HepG2 (cell line): ENCODE results near the gene CYP26A1. TPM values are rescaled to one million over a fixed set of nuclear protein-coding genes. Genes with fewer than 3 reads are reported as not detected.

Experiments used
- CAMTA2 ChIP-seq: sonication (generic); formaldehyde crosslinking; IDR thresholded peaks from 2 replicates; pipeline ENCODE4 v1.4.0; 2020; ENCODE audit warnings: mild to moderate bottlenecking, missing genetic modification reagents, borderline replicate concordance
- CEBPG ChIP-seq: IDR thresholded peaks from 2 replicates; pipeline ENCODE4 v1.6.1; 2016
- KDM5B ChIP-seq: sonication (generic); formaldehyde crosslinking; IDR thresholded peaks from 2 replicates; pipeline ENCODE4 v1.4.0; 2020; ENCODE audit warnings: missing genetic modification reagents, mild to moderate bottlenecking, borderline replicate concordance
- MXD3 ChIP-seq: IDR thresholded peaks from 2 replicates; pipeline ENCODE4 v1.6.1; 2016; ENCODE audit warnings: mild to moderate bottlenecking, missing biosample characterization, missing genetic modification reagents
- ZFP91 ChIP-seq: sonication (generic); formaldehyde crosslinking; IDR thresholded peaks from 2 replicates; pipeline ENCODE4 v1.9.0; 2022; ENCODE audit warnings: missing genetic modification reagents, mild to moderate bottlenecking, borderline replicate concordance
- ZNF280B ChIP-seq: sonication (generic); formaldehyde crosslinking; IDR thresholded peaks from 2 replicates; pipeline ENCODE4 v1.5.0; 2020; ENCODE audit warnings: missing genetic modification reagents, mild to moderate bottlenecking, borderline replicate concordance
- ZNF687 ChIP-seq: sonication (generic); formaldehyde crosslinking; IDR thresholded peaks from 2 replicates; pipeline ENCODE4 v1.5.1; 2020; ENCODE audit warnings: mild to moderate bottlenecking, missing genetic modification reagents, moderate library complexity
- ZNF800 ChIP-seq: sonication (generic); formaldehyde crosslinking; IDR thresholded peaks from 2 replicates; pipeline ENCODE4 v1.4.0; 2020; ENCODE audit warnings: missing genetic modification reagents
- polyA plus RNA-seq, 8 experiments: library from polyadenylated mRNA; depleted of rRNA in 3 of 8; stranded (reverse) in 7 of 8; unstranded in 1 of 8; fragments of >200 nt; fragmentation: Illumina TruSeq in 4 of 8; extraction: Trizol in 4 of 8; gene quantifications; 2 replicates each; pipeline versions ENCODE4 v1.2.1 to v1.2.3, GENCODE V29; 2011 to 2016; ENCODE audit warnings: low read depth in 4 of 8, missing spikeins in 1 of 8, mixed read lengths in 1 of 8; ENCODE audit not compliant: insufficient read depth in 1 of 8
- total RNA-seq, 5 experiments: library from RNA; depleted of rRNA; stranded (reverse); fragments of >200 nt; fragmentation: Illumina TruSeq; extraction: Trizol; gene quantifications; 2 replicates each; pipeline ENCODE4 v1.2.3, GENCODE V29; 2016; ENCODE audit warnings: low read depth in 1 of 5

Gene CYP26A1
- total and polyA plus RNA-seq, 2 of the 13 experiments (the other 11 are each of a cell fraction or from before 2014, with no cell fraction given) = 0.15 TPM; not detected in 1

- TF ChIP-seq ZNF800 (CRISPR knock-in tag) (peak; percentile 99), ZNF687 (CRISPR knock-in tag) (peak; percentile 54), CEBPG (CRISPR knock-in tag) (no peak), KDM5B (peak; percentile 10; the same call in 1 of the 2 replicates), ZFP91 (CRISPR knock-in tag) (peak; percentile 11; the same call in 1 of the 2 replicates), MXD3 (CRISPR knock-in tag) (0 out of 2 replicates have a peak, but pooled peaks have one; percentile 8), CAMTA2 (CRISPR knock-in tag) (no peak), ZNF280B (CRISPR knock-in tag) (no peak)
These were observed at the start of gene CYP26A1 (continued) for GRCh38 chr10:93073539-93074146.
